GM18508 (cell line): ENCODE results near the gene PLEKHG5.

Experiments used
- ATAC-seq: cut with Tn5 transposase; IDR thresholded peaks from one replicate; pipeline ENCODE4 v1.9.1; 2021; ENCODE audit warnings: moderate number of reproducible peaks; ENCODE audit not compliant: insufficient read depth, unreplicated experiment

PLEKHG5 gene

GRCh38 chr1:6417961-6418667 lies 73.4 kb downstream of the PLEKHG5 start:
- no peak for ATAC-seq
